ENCODE results near the gene MAD2L2.
A peak's percentile ranks its signal among the peaks of the same experiment; 100 is the strongest.

MAD2L2 gene

GRCh38 chr1:11725616-11726015, 44.7 kb upstream of the MAD2L2 start:
- no peak for DNase-seq (ENCODE audit: low spot score)
- ChIA-PET CTCF (interaction anchor here (0.6 kb wide), 1 partner anchor 688 kb away, joined by 4 read pairs; no protein-coding TSS in a partner anchor), POLR2A (ENCODE audit: low non-redundant PET) (no interaction called here)
- H3K27ac ChIP-seq: no peak overlapping the region
- TF ChIP-seq CTCF (conservative IDR thresholded peaks at IDR 0.05; ENCODE audit: low read depth): no peak

DNA sequence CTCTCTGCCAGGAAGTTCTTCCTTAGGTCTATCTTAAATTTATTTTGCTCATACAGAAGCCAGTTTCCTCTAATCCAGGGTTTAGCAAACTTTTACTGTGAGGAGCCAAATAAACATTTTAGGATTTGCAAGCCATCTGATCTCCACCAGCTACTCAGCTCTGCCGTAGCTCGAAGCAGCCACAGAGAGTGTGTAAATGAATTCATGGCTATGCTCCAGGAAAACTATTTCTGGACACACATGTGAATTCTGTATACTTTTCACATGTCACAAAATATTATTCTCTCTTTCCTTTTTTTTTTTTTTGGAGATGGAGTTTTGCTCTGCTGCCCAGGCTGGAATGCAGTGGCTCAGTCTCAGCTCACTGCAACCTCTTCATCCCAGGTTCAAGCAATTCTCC, 41.6 kb upstream of the MAD2L2 start:
- CTCF ChIA-PET: interaction anchor here (0.6 kb wide), 1 partner anchor 1206 kb away, joined by 4 read pairs; no protein-coding TSS in a partner anchor
- H3K27ac ChIP-seq: no peak overlapping the region
- no peak for DNase-seq (ENCODE audit: low spot score)
- POLR2A ChIA-PET (ENCODE audit: low non-redundant PET): no interaction called here
- no peak for TF ChIP-seq CTCF (conservative IDR thresholded peaks at IDR 0.05; ENCODE audit: low read depth)

GRCh38 chr1:11721311-11721710, 40.4 kb upstream of the MAD2L2 start:
- POLR2A ChIA-PET (ENCODE audit: low non-redundant PET): no interaction called here
- TF ChIP-seq CTCF (conservative IDR thresholded peaks at IDR 0.05; ENCODE audit: low read depth): no peak

GRCh38 chr1:11720525-11720924, 39.6 kb upstream of the MAD2L2 start:
- H3K27ac ChIP-seq: no peak overlapping the region
- TF ChIP-seq CTCF (conservative IDR thresholded peaks at IDR 0.05; ENCODE audit: low read depth): no peak
- no peak for DNase-seq (ENCODE audit: low spot score)
- CTCF ChIA-PET: interaction anchor here (1.1 to 2.6 kb wide), 2 partner anchors 30 to 56 kb away, joined by 3 to 21 read pairs; partner anchors contain the start of gene FBXO6
- POLR2A ChIA-PET (ENCODE audit: low non-redundant PET): no interaction called here

More at GRCh38 chr1:11721311-11721710, 40.4 kb upstream of the MAD2L2 start:
- H3K27ac ChIP-seq: no peak overlapping the region
- no peak for DNase-seq (ENCODE audit: low spot score)
- CTCF ChIA-PET: no interaction called here

- ChIA-PET POLR2A (ENCODE audit: low non-redundant PET) (no interaction called here), CTCF (interaction anchor here (0.5 to 2.6 kb wide), 14 partner anchors 13 to 685 kb away, joined by 3 to 21 read pairs (median 3); partner anchors contain the start of genes AGTRAP and FBXO6)
- no peak overlapping the region for H3K27ac ChIP-seq
- DNase-seq (ENCODE audit: low spot score): no peak
- TF ChIP-seq CTCF (conservative IDR thresholded peaks at IDR 0.05; ENCODE audit: low read depth): peak; percentile 60
Observed at GRCh38 chr1:11720033-11720376, 39.1 kb upstream of the MAD2L2 start.

GRCh38 chr1:11719313-11720032, 38.5 kb upstream of the MAD2L2 start:
- ChIA-PET POLR2A (ENCODE audit: low non-redundant PET) (no interaction called here), CTCF (interaction anchor here (0.5 to 2.6 kb wide), 19 partner anchors 13 to 1905 kb away, joined by 3 to 21 read pairs (median 3); partner anchors contain the start of genes AGTRAP and FBXO6)
- peak; percentile 94 for TF ChIP-seq CTCF (conservative IDR thresholded peaks at IDR 0.05; ENCODE audit: low read depth)
- peak overlapping the region; percentile 11; the same call in 1 of the 2 replicates for H3K27ac ChIP-seq
- peak; percentile 25 for DNase-seq (ENCODE audit: low spot score)

All from RWPE1 (cell line).